ENCODE data around the gene IQGAP1.
"Not testable (repeated sequence)": the region's sequence is repeated elsewhere in the genome, so short reads cannot be mapped to it uniquely, and the experiment has no call there.

Gene IQGAP1

DNA sequence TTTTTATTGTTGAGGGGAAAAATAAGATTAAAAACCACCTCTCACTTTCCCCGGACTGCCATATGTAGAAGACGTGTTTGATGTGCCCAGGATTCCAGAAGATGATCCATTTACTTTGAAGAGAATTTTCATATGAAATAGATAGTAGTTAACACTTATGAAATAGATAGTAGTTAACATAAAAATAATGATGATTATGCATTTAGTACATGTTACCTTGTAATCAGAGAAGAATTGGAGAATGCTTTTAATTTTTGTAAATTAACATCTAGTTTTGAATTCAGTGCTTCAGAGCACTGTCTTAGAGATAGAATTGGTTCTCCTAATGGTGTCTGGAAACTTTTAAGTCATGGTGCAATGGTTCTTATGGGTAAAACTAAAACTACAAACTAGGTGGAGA lies 95.6 kb downstream of the IQGAP1 start:
- DNase-seq (ENCODE audit: low spot score): no peak

GRCh38 chr15:90487186-90487585 lies 99.1 kb downstream of the IQGAP1 start:
- DNase-seq (ENCODE audit: low spot score): no peak

- DNase-seq (ENCODE audit: low spot score): no peak
Observed at GRCh38 chr15:90489514-90489913, 101.5 kb downstream of the IQGAP1 start.

- no peak for DNase-seq (ENCODE audit: low spot score)
Observed at GRCh38 chr15:90489944-90490343, 101.9 kb downstream of the IQGAP1 start.

DNA sequence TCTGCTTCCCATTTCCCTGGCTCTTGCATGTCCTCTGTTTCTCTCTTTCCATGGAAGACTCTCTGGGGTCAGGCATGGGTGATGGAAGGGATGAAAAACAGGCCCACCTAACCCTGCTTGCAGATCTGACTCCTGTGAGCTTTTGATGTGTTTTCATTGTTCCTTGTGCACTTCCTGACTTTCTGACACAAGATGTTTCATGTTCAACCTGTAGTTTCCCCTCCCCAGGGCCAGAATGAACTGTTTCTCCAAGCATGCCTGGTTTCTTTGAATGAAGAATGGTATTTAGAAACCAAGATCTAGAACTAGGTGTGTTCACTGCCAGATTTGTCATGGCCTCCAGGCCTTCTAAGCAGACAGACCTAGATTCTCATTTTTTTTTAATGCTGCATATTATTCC lies 105.6 kb downstream of the IQGAP1 start:
- DNase-seq (ENCODE audit: low spot score): no peak

- no peak for DNase-seq (ENCODE audit: low spot score)
Observed at GRCh38 chr15:90495067-90495466, 107.0 kb downstream of the IQGAP1 start.

- DNase-seq (ENCODE audit: low spot score): peak; percentile 31
Observed at GRCh38 chr15:90496791-90497190, 108.7 kb downstream of the IQGAP1 start.

- DNase-seq (ENCODE audit: low spot score): no peak
Observed at GRCh38 chr15:90497376-90497775, 109.3 kb downstream of the IQGAP1 start.

- DNase-seq (ENCODE audit: low spot score): no peak
Observed at GRCh38 chr15:90497912-90498311, 109.9 kb downstream of the IQGAP1 start.

DNA sequence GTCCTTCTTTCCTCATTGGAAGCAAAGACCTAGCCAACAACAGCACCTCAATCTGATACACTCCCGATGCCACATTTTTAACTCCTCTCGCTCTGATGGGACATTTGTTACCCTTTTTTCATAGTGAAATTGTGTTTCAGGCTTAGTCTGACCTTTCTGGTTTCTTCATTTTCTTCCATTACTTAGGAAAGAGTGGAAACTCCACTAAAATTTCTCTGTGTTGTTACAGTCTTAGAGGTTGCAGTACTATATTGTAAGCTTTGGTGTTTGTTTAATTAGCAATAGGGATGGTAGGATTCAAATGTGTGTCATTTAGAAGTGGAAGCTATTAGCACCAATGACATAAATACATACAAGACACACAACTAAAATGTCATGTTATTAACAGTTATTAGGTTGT lies 112.1 kb downstream of the IQGAP1 start:
- no peak for DNase-seq (ENCODE audit: low spot score)

DNA sequence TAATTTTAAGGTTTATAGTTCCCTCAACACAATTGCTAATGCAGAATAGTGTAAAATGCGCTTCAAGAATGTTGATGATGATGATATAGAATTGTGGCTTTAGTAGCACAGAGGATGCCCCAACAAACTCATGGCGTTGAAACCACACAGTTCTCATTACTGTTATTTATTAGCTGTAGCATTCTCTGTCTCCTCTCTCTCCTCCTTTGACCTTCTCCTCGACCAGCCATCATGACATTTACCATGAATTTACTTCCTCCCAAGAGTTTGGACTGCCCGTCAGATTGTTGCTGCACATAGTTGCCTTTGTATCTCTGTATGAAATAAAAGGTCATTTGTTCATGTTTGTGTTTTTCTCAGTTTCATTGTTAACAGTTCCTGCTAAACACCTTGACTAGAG lies 113.9 kb downstream of the IQGAP1 start:
- DNase-seq (ENCODE audit: low spot score): no peak

DNA sequence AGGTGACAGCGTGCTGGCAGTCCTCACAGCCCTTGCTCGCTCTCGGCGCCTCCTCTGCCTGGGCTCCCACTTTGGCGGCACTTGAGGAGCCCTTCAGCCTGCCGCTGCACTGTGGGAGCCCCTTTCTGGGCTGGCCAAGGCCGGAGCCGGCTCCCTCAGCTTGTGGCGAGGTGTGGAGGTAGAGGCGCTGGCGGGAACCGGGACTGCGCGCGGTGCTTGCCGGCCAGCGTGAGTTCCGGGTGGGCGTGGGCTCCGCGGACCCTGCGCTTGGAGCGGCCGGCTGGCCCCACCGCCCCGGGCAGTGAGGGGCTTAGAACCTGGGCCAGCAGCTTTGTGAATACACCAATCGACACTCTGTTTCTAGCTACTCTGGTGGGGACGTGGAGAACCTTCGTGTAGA lies 122.7 kb downstream of the IQGAP1 start:
- DNase-seq (ENCODE audit: low spot score): not testable (repeated sequence)

- not testable (repeated sequence) for DNase-seq (ENCODE audit: low spot score)
Observed at GRCh38 chr15:90511211-90511618, 123.2 kb downstream of the IQGAP1 start.

DNA sequence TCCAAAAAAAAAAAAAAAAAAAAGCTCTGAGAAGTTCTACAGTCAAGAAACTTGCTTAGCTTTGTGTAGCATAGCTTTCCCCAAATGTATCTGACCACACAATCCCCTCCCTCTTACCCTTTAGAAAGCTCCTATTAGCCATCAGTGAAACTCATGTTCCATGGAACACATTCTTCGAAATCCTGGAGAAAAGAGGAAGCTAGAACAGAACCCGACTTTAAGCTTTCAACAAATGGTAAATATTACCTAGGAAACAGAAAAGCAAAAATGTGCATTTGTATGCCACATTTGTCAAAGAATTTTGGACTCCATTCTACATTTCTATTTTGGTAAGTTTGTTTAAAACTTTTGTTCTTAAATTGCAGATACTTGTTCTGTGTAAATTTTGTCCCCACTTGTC lies 124.2 kb downstream of the IQGAP1 start:
- DNase-seq (ENCODE audit: low spot score): no peak

- no peak for DNase-seq (ENCODE audit: low spot score)
Observed at GRCh38 chr15:90512981-90513380, 124.9 kb downstream of the IQGAP1 start.

- DNase-seq (ENCODE audit: low spot score): no peak
Observed at GRCh38 chr15:90513448-90513847, 125.4 kb downstream of the IQGAP1 start.

DNA sequence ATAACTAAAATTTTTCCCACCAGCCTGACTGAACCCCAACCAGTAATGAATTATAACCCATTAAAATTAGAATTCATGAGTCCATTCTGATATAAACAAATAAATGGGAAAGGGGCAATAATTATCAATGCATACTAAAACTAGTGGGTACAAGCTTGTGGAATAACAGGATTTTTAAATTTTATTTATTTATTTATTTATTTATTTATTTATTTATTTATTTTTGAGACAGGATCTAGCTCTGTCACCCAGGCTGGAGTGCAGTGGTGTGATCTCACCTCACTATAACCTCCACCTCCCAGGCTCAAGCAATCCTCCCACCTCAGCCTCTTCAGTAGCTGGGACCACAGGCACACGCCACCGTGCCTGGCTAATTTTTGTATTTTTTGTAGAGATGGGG lies 125.9 kb downstream of the IQGAP1 start:
- DNase-seq (ENCODE audit: low spot score): not testable (repeated sequence)

DNA sequence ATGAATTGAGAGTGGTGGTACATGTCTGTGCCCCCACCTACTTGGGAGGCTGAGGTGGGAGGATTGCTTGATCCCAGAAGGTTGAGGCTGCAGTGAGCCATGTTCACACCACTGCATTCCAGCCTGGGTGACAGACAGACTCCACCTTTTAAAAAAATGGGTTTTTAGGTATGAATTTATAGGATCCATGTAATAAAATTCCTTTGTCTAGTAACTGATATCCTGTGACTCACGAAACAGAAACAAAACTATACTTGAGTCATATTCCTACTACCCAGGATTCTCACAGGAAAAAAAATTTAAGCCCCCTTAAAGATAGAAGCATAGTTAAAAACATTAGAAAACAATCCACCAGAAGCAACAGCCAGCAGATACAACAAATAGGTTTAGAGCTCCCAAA lies 131.6 kb downstream of the IQGAP1 start:
- DNase-seq (ENCODE audit: low spot score): no peak

DNA sequence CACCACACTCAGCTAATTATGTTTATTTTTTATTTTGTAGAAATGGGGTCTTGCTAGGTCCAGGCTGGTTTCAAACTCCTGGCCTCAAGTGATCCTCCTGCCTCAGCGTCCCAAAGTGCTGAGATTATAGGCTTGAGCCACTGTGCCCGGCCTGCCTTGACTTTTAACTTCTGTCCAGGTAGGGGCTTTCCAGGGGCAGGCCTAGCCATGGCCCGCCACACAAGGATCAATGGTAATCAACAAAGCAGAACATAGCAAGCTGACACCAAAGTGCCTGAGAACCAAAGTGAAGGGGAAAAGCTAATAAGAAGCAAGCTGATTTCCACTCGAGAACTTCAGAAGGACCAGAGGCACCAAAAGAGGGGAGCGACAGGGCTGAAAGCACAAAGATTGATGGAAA lies 132.3 kb downstream of the IQGAP1 start:
- DNase-seq (ENCODE audit: low spot score): no peak

GRCh38 chr15:90523373-90523772 lies 135.3 kb downstream of the IQGAP1 start:
- DNase-seq (ENCODE audit: low spot score): no peak

DNA sequence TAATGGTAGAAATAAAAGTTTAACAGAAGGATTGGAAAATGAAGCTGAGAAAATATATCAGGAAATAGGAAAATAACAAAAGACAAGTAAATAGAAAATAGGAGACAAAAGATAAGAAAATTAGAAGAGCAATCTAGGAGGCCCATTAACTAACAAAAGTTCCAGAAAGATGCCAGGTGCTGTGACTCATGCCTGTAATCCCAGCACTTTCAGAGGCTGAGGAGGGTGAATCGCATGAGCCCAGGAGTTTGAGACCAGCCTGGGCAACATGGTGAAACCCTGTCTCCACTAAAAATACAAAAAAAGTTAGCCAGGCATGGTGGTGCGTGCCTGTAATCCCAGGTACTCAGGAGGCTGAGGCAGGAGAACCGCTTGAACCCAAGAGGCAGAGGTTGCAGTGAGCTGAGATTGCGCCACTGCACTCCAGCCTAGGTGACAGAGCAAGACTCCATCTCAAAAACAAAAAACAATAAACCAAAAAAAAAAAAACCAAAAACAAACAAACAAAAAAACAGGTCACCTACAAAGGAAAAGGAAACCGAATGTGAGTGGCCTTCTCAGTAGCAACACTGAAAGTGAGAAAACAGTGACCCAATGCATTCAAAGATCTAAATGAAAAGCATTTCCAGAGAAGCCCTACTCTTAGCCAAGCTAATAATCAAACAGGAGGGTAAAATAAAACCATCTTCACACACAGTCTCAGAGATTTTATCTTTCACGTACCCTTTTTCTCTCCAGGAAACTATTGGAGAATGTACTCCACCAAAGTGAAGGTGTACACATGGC lies 136.2 kb downstream of the IQGAP1 start:
- DNase-seq (ENCODE audit: low spot score): not testable (repeated sequence)

DNA sequence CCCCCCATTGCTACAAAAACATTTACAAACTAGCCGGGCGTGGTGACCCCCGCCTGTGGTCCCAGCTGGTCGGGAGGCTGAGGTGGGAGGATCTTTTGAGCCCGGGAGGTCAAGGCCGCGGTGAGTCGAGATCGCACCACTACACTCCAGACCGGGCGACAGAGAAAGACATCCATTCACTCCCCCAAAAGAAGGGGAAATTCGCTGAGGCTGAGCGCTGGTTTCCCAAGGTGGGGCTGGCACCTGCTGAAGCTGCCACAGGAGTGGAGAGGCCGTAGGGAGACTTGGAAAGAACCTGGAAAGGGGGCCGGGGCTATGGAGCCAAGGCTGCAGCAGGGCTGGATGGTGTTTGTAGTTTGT lies 140.9 kb downstream of the IQGAP1 start:
- no peak for DNase-seq (ENCODE audit: low spot score)

- DNase-seq (ENCODE audit: low spot score): no peak
Observed at GRCh38 chr15:90529371-90530249, 141.6 kb downstream of the IQGAP1 start, which contains the start of gene CRTC3. CRTC3 (plus strand) TSS chr15:90529923; CDS start chr15:90530072, 149 bp downstream.

Measured in pons (tissue), 1 donor.